IMR-90 (cell line): ENCODE data around the gene CACNA1D. TPM values are rescaled to one million over a fixed set of nuclear protein-coding genes. Genes with fewer than 3 reads are reported as not detected.

Source experiments
- ATAC-seq: fragments of 200-7000 bp; cut with Tn5 transposase; 2 replicates; pipeline ENCODE4 v1.9.1; 2020; ENCODE audit warnings: low read depth, mild to moderate bottlenecking, moderate library complexity
- BruUV-seq: library from RNA; stranded (reverse); fragments of 400-500 nt; replicated peaks from 2 replicates; lab custom pipeline; 2021; lab: Mats Ljungman, UMichigan
- CTCF ChIA-PET: fragments of 300-600 bp; formaldehyde crosslinking; extraction: SDS; loops from one replicate; lab custom pipeline; 2021; ENCODE audit warnings: antibody characterized with exemption; lab: Yijun Ruan, JAX
- POLR2A ChIA-PET: fragments of 300-600 bp; sonication (Branson Sonifier 250); formaldehyde crosslinking; loops from one replicate; lab custom pipeline; 2022; ENCODE audit warnings: antibody characterized with exemption; ENCODE audit not compliant: unreplicated experiment; lab: Charles Lee
- DNase-seq: peaks from one replicate; pipeline ENCODE4 v3.0.0; 2013
- H2AFZ ChIP-seq: replicated peaks from 2 replicates; pipeline ENCODE3; 2013; ENCODE audit warnings: low read length, mild to moderate bottlenecking; ENCODE audit not compliant: poor library complexity
- H2AK5ac ChIP-seq: 2 replicates; pipeline ENCODE4 v1.6.1; 2013; ENCODE audit warnings: low read depth, low read length, inconsistent platforms
- H2AK9ac ChIP-seq: replicated peaks from 2 replicates; pipeline ENCODE3; 2013; ENCODE audit warnings: mild to moderate bottlenecking, low read depth, low read length, moderate library complexity; ENCODE audit not compliant: poor library complexity
- H2BK120ac ChIP-seq: 2 replicates; pipeline ENCODE4 v1.6.1; 2013; ENCODE audit warnings: low read depth, low read length, inconsistent platforms
- H2BK15ac ChIP-seq: 3 replicates; pipeline ENCODE4 v1.6.1; 2013; ENCODE audit warnings: low read depth, low read length, inconsistent platforms
- H2BK20ac ChIP-seq: 2 replicates; pipeline ENCODE4 v1.6.1; 2013; ENCODE audit warnings: low read depth, mild to moderate bottlenecking, inconsistent platforms, low read length, moderate library complexity
- H2BK5ac ChIP-seq: 2 replicates; pipeline ENCODE4 v1.6.1; 2013; ENCODE audit warnings: mild to moderate bottlenecking, low read depth, low read length, inconsistent platforms; ENCODE audit not compliant: poor library complexity, severe bottlenecking
- H3K14ac ChIP-seq: replicated peaks from 2 replicates; pipeline ENCODE4 v1.6.1; 2013; ENCODE audit warnings: low read depth, low read length, inconsistent platforms
- H3K18ac ChIP-seq: 2 replicates; pipeline ENCODE4 v1.6.1; 2013; ENCODE audit warnings: low read depth, low read length, control low read depth
- H3K23ac ChIP-seq: 2 replicates; pipeline ENCODE4 v1.6.1; 2013; ENCODE audit warnings: low read depth, low read length, inconsistent platforms
- H3K27ac ChIP-seq: 2 replicates; pipeline ENCODE4 v1.5.1; 2013; ENCODE audit warnings: mild to moderate bottlenecking, control low read depth, low read length; ENCODE audit not compliant: insufficient read depth
- H3K27me3 ChIP-seq: 2 replicates; pipeline ENCODE4 v1.6.1; 2013; ENCODE audit warnings: low read length; ENCODE audit not compliant: control insufficient read depth, insufficient read depth
- H3K36me3 ChIP-seq: 2 replicates; pipeline ENCODE4 v1.6.1; 2013; ENCODE audit warnings: low read length, mixed read lengths; ENCODE audit not compliant: control insufficient read depth, insufficient read depth
- H3K4ac ChIP-seq: 2 replicates; pipeline ENCODE4 v1.6.1; 2013; ENCODE audit warnings: low read depth, low read length, inconsistent platforms
- H3K4me1 ChIP-seq: 2 replicates; pipeline ENCODE4 v1.6.1; 2013; ENCODE audit warnings: low read length, mixed read lengths; ENCODE audit not compliant: control insufficient read depth, insufficient read depth
- H3K4me2 ChIP-seq: 2 replicates; pipeline ENCODE4 v1.6.1; 2013; ENCODE audit warnings: low read depth, mild to moderate bottlenecking, control low read depth, low read length, moderate library complexity
- H3K4me3 ChIP-seq: 2 replicates; pipeline ENCODE4 v1.5.1; 2013; ENCODE audit warnings: low read depth, mild to moderate bottlenecking, control low read depth, low read length, moderate library complexity; ENCODE audit not compliant: insufficient read depth
- H3K56ac ChIP-seq: 2 replicates; pipeline ENCODE4 v1.6.1; 2013; ENCODE audit warnings: low read length, inconsistent platforms; ENCODE audit not compliant: insufficient read depth; ENCODE audit errors: extremely low read depth
- H3K79me1 ChIP-seq, 2 experiments: 2 replicates each; pipeline ENCODE4 v1.6.1; 2013; ENCODE audit warnings: low read length in 2 of 2, inconsistent platforms in 1 of 2, low read depth in 1 of 2
- H3K9ac ChIP-seq: 2 replicates; pipeline ENCODE4 v1.6.1; 2013; ENCODE audit warnings: low read depth, low read length, control low read depth
- H3K9me1 ChIP-seq: 2 replicates; pipeline ENCODE4 v1.6.1; 2013; ENCODE audit warnings: low read length, inconsistent platforms; ENCODE audit not compliant: insufficient read depth
- H3K9me3 ChIP-seq: 2 replicates; pipeline ENCODE4 v1.6.1; 2013; ENCODE audit warnings: low read length; ENCODE audit not compliant: control insufficient read depth, insufficient read depth
- H4K20me1 ChIP-seq: 2 replicates; pipeline ENCODE4 v1.6.1; 2013; ENCODE audit warnings: low read length, inconsistent platforms; ENCODE audit not compliant: insufficient read depth
- H4K5ac ChIP-seq: 2 replicates; pipeline ENCODE4 v1.6.1; 2013; ENCODE audit warnings: mild to moderate bottlenecking, low read depth, low read length, control low read depth
- H4K8ac ChIP-seq, 2 experiments: 2 replicates each; pipeline ENCODE4 v1.6.1; 2013; ENCODE audit warnings: low read depth in 2 of 2, low read length in 2 of 2, control low read depth in 1 of 2, inconsistent platforms in 1 of 2
- H4K91ac ChIP-seq: 2 replicates; pipeline ENCODE4 v1.6.1; 2013; ENCODE audit warnings: low read depth, low read length, inconsistent platforms; ENCODE audit not compliant: insufficient read depth
- BHLHE40 ChIP-seq: fragments of 150-350 bp; IDR thresholded peaks from 2 replicates; pipeline ENCODE4 v1.6.1; 2016; ENCODE audit warnings: mild to moderate bottlenecking, low read depth, low read length
- CEBPB ChIP-seq: IDR thresholded peaks from 2 replicates; pipeline ENCODE4 v1.6.1; 2012; ENCODE audit warnings: low read depth, low read length, improper control_type of control experiment
- CHD1 ChIP-seq: IDR thresholded peaks from 2 replicates; pipeline ENCODE4 v1.6.1; 2012; ENCODE audit warnings: low read depth, low read length, improper control_type of control experiment
- FOS ChIP-seq: fragments of 150-350 bp; IDR thresholded peaks from 2 replicates; pipeline ENCODE4 v1.6.1; 2016; ENCODE audit warnings: low read depth, low read length
- MAFK ChIP-seq: IDR thresholded peaks from 2 replicates; pipeline ENCODE4 v1.6.1; 2012; ENCODE audit warnings: low read depth, low read length, improper control_type of control experiment
- MAZ ChIP-seq: IDR thresholded peaks from 2 replicates; pipeline ENCODE4 v1.6.1; 2012; ENCODE audit warnings: low read depth, mild to moderate bottlenecking, low read length, improper control_type of control experiment, moderate library complexity, borderline replicate concordance
- MXI1 ChIP-seq: IDR thresholded peaks from 2 replicates; pipeline ENCODE4 v1.6.1; 2012; ENCODE audit warnings: low read depth, mild to moderate bottlenecking, low read length, moderate library complexity, borderline replicate concordance
- NFE2L2 ChIP-seq: fragments of 150-350 bp; IDR thresholded peaks from 2 replicates; pipeline ENCODE4 v1.6.1; 2016; ENCODE audit warnings: low read depth, mild to moderate bottlenecking, low read length
- POLR2A ChIP-seq: IDR thresholded peaks from 2 replicates; pipeline ENCODE4 v1.6.1; 2012; ENCODE audit warnings: mild to moderate bottlenecking, low read depth, low read length
- RAD21 ChIP-seq: IDR thresholded peaks from 2 replicates; pipeline ENCODE4 v1.6.1; 2012; ENCODE audit warnings: low read length, improper control_type of control experiment
- RCOR1 ChIP-seq: IDR thresholded peaks from 2 replicates; pipeline ENCODE4 v1.6.1; 2012; ENCODE audit warnings: mild to moderate bottlenecking, low read length, improper control_type of control experiment; ENCODE audit not compliant: insufficient replicate concordance
- RFX5 ChIP-seq: IDR thresholded peaks from 2 replicates; pipeline ENCODE4 v1.8.0; 2012; ENCODE audit warnings: low read depth, mild to moderate bottlenecking, low read length, moderate library complexity
- SMC3 ChIP-seq: fragments of 150-350 bp; IDR thresholded peaks from 2 replicates; pipeline ENCODE4 v1.6.1; 2016; ENCODE audit warnings: low read depth, mild to moderate bottlenecking, antibody characterized with exemption, low read length, moderate library complexity
- WGBS, 2 experiments: methylation state at CpG; one replicate each; pipeline versions ENCODE4 v1.1.5 to v1.1.7; 2013; ENCODE audit warnings: missing lambda C conversion rate in 2 of 2; ENCODE audit not compliant: insufficient read length in 1 of 2; ENCODE audit errors: extremely low coverage in 2 of 2; 5-methylcytosine and 5-hydroxymethylcytosine counted together
- dilution Hi-C: fragments of 300-500 bp; cut with HindIII; formaldehyde crosslinking; loops from one replicate; pipeline ENCODE4 v1.14.3; 2018; ENCODE audit warnings: low sequenced_read_pairs; ENCODE audit not compliant: unreplicated experiment
- in situ Hi-C: fragments of 300-500 bp; cut with MboI; formaldehyde crosslinking; loops from 3 replicates; pipeline ENCODE4 v1.14.3; 2019; ENCODE audit warnings: low sequenced_read_pairs, inconsistent platforms, mixed read lengths
- intact Hi-C: fragments of 100-400 bp; cut with micrococcal nuclease; formaldehyde crosslinking; loops from 2 replicates; pipeline ENCODE4 v1.10.0; 2022
- polyA plus RNA-seq, 3 experiments: library from polyadenylated mRNA; depleted of rRNA; stranded (reverse); fragments of >200 nt; gene quantifications; 2 replicates each; pipeline ENCODE4 v1.2.3, GENCODE V29; 2012; ENCODE audit warnings: low replicate concordance in 1 of 3
- total RNA-seq: library from RNA; depleted of rRNA; stranded (reverse); fragments of >200 nt; gene quantifications from 2 replicates; pipeline ENCODE4 v1.2.3, GENCODE V29; 2012
- TF ChIP-seq, protein P1 (sequence below): fragments of 150-350 bp; IDR thresholded peaks from 2 replicates; pipeline ENCODE4 v1.6.1; 2016; ENCODE audit warnings: low read depth, mild to moderate bottlenecking, low read length, moderate library complexity, borderline replicate concordance
- TF ChIP-seq, protein P2 (sequence below): conservative IDR thresholded peaks from 2 replicates; pipeline ENCODE4 v1.5.1; 2012; ENCODE audit warnings: mild to moderate bottlenecking, low read depth, low read length, improper control_type of control experiment
- TF ChIP-seq, protein P3 (sequence below): fragments of 150-350 bp; IDR thresholded peaks from 2 replicates; pipeline ENCODE4 v1.6.1; 2017; ENCODE audit warnings: mild to moderate bottlenecking, antibody characterized with exemption, low read length, low read depth

Gene CACNA1D
- total and polyA plus RNA-seq, 2 of the 4 experiments (the other 2 are of a cell fraction), result 0.07 TPM; not detected in 1

DNA sequence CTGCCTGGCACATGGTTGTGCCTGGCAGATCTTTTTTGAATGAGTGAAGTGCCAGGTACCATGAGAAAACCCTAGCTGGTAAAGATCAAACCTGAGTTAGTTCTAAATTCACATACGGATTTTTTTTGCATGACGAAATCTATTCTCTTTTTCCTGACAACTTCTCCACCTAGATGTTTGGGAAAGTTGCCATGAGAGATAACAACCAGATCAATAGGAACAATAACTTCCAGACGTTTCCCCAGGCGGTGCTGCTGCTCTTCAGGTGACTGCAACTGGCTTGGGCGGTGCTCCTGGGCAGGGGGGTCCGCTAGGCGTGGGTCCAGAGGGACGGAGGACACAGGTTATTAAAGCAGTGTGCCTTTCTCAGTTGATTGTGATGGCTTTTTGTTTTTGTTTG lies 280.0 kb downstream of the CACNA1D start:
- no CpG with 5 or more reads among the region's 8 CpGs for WGBS, 2 experiments
- Histone ChIP-seq H2AK5ac (no peak overlapping the region), H2AFZ (peak overlapping the region; percentile 13), H4K20me1 (no peaks in the 10 kb centered on the region), H2BK120ac (no peak overlapping the region), H3K79me1 (no peaks in the 10 kb centered on the region), H3K4me2 (no peak overlapping the region), H4K91ac (no peak overlapping the region), H3K56ac (no peak overlapping the region), H2BK5ac (no peak overlapping the region), H3K9ac (no peak overlapping the region), H3K4me3 (no peak overlapping the region), H3K4ac (no peak overlapping the region), H3K27me3 (peaks cover 10% of the 10 kb centered on the region; the same call in 1 of the 2 replicates), H3K27ac (no peak overlapping the region; the same call in 1 of the 2 replicates), H3K23ac (no peak overlapping the region), H3K14ac (no peak overlapping the region), H2BK15ac (no peak overlapping the region), H2BK20ac (no peak overlapping the region), H3K4me1 (peaks cover 17% of the 10 kb centered on the region; the same call in 1 of the 2 replicates), H4K5ac (peak overlapping the region; percentile 0; the same call in 1 of the 2 replicates), H3K36me3 (no peaks in the 10 kb centered on the region), H3K18ac (peak overlapping the region; percentile 37; the same call in 1 of the 2 replicates), H2AK9ac (peak overlapping the region; percentile 9), H3K9me3 (no peaks in the 10 kb centered on the region), H4K8ac (no peak overlapping the region), H3K9me1 (no peaks in the 10 kb centered on the region)
- ChIA-PET CTCF (no interaction called here), POLR2A (no interaction called here)
- DNase-seq (no peak), ATAC-seq (no peak)
- no peak for TF ChIP-seq CEBPB
- no peak for TF ChIP-seq POLR2A
- TF ChIP-seq, protein P1, sequence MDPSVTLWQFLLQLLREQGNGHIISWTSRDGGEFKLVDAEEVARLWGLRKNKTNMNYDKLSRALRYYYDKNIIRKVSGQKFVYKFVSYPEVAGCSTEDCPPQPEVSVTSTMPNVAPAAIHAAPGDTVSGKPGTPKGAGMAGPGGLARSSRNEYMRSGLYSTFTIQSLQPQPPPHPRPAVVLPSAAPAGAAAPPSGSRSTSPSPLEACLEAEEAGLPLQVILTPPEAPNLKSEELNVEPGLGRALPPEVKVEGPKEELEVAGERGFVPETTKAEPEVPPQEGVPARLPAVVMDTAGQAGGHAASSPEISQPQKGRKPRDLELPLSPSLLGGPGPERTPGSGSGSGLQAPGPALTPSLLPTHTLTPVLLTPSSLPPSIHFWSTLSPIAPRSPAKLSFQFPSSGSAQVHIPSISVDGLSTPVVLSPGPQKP, result no peak
- no peak for TF ChIP-seq RFX5
- TF ChIP-seq MAFK, result no peak
- no peak for TF ChIP-seq SMC3
- TF ChIP-seq MAZ, result no peak
- TF ChIP-seq RAD21, result no peak
- no peak for TF ChIP-seq BHLHE40
- TF ChIP-seq, protein P2, sequence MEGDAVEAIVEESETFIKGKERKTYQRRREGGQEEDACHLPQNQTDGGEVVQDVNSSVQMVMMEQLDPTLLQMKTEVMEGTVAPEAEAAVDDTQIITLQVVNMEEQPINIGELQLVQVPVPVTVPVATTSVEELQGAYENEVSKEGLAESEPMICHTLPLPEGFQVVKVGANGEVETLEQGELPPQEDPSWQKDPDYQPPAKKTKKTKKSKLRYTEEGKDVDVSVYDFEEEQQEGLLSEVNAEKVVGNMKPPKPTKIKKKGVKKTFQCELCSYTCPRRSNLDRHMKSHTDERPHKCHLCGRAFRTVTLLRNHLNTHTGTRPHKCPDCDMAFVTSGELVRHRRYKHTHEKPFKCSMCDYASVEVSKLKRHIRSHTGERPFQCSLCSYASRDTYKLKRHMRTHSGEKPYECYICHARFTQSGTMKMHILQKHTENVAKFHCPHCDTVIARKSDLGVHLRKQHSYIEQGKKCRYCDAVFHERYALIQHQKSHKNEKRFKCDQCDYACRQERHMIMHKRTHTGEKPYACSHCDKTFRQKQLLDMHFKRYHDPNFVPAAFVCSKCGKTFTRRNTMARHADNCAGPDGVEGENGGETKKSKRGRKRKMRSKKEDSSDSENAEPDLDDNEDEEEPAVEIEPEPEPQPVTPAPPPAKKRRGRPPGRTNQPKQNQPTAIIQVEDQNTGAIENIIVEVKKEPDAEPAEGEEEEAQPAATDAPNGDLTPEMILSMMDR, result no peak
- TF ChIP-seq, protein P3, sequence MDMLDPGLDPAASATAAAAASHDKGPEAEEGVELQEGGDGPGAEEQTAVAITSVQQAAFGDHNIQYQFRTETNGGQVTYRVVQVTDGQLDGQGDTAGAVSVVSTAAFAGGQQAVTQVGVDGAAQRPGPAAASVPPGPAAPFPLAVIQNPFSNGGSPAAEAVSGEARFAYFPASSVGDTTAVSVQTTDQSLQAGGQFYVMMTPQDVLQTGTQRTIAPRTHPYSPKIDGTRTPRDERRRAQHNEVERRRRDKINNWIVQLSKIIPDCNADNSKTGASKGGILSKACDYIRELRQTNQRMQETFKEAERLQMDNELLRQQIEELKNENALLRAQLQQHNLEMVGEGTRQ, result no peak
- no peak for TF ChIP-seq CHD1
- no peak for TF ChIP-seq NFE2L2
- no peak for TF ChIP-seq RCOR1
- no peak for TF ChIP-seq MXI1
- TF ChIP-seq FOS, result no peak
- dilution Hi-C loops, result no loop called here
- BruUV-seq, result no TSS peak
- intact Hi-C loops, result no loop called here
- in situ Hi-C loops, result no loop called here
